ENCODE data around the gene SMS. TPM values are rescaled to one million over a fixed set of nuclear protein-coding genes. Genes with fewer than 3 reads are reported as not detected.

Gene SMS
- total RNA-seq, 1 experiment from 2014 or later: 173 TPM

- Mint-ChIP-seq H3K9me3 (peaks cover 5% of the 10 kb centered on the region; the same call in 1 of the 2 replicates), H3K4me3 (no peak overlapping the region), H3K27ac (no peak overlapping the region), H3K27me3 (ENCODE audit: low read depth) (no peaks in the 10 kb centered on the region), H3K4me1 (peaks cover 29% of the 10 kb centered on the region), H3K36me3 (no peaks in the 10 kb centered on the region)
- no peak for DNase-seq (ENCODE audit: low spot score)
- TF ChIP-seq ZNF532 (CRISPR knock-in tag; IDR thresholded peaks at IDR 0.05; ENCODE audit: borderline replicate concordance) (no peak), ETV6 (CRISPR knock-in tag; IDR thresholded peaks at IDR 0.05) (no peak), GABPB1 (CRISPR knock-in tag; IDR thresholded peaks at IDR 0.05) (no peak), SMAD3 (CRISPR knock-in tag; IDR thresholded peaks at IDR 0.05; ENCODE audit: borderline replicate concordance) (no peak), FOXK1 (CRISPR knock-in tag; IDR thresholded peaks at IDR 0.05) (no peak), NFYB (CRISPR knock-in tag; conservative IDR thresholded peaks at IDR 0.05; ENCODE audit: low read depth) (no peak), HMGA2 (CRISPR knock-in tag; IDR thresholded peaks at IDR 0.05) (no peak), NFATC4 (CRISPR knock-in tag; IDR thresholded peaks at IDR 0.05) (no peak), ZNF121 (CRISPR knock-in tag; IDR thresholded peaks at IDR 0.05) (no peak), ZNF671 (CRISPR knock-in tag; IDR thresholded peaks at IDR 0.05) (no peak), SOX15 (CRISPR knock-in tag; IDR thresholded peaks at IDR 0.05) (no peak), PRRX2 (CRISPR knock-in tag; IDR thresholded peaks at IDR 0.05) (no peak)
- TF ChIP-seq, protein P1, sequence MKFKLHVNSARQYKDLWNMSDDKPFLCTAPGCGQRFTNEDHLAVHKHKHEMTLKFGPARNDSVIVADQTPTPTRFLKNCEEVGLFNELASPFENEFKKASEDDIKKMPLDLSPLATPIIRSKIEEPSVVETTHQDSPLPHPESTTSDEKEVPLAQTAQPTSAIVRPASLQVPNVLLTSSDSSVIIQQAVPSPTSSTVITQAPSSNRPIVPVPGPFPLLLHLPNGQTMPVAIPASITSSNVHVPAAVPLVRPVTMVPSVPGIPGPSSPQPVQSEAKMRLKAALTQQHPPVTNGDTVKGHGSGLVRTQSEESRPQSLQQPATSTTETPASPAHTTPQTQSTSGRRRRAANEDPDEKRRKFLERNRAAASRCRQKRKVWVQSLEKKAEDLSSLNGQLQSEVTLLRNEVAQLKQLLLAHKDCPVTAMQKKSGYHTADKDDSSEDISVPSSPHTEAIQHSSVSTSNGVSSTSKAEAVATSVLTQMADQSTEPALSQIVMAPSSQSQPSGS (CRISPR knock-in tag; IDR thresholded peaks at IDR 0.05; ENCODE audit: borderline replicate concordance, low read depth): no peak
- TF ChIP-seq, protein P2, sequence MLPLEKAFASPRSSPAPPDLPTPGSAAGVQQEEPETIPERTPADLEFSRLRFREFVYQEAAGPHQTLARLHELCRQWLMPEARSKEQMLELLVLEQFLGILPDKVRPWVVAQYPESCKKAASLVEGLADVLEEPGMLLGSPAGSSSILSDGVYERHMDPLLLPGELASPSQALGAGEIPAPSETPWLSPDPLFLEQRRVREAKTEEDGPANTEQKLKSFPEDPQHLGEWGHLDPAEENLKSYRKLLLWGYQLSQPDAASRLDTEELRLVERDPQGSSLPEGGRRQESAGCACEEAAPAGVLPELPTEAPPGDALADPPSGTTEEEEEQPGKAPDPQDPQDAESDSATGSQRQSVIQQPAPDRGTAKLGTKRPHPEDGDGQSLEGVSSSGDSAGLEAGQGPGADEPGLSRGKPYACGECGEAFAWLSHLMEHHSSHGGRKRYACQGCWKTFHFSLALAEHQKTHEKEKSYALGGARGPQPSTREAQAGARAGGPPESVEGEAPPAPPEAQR (CRISPR knock-in tag; IDR thresholded peaks at IDR 0.05): no peak
- TF ChIP-seq, protein P3, sequence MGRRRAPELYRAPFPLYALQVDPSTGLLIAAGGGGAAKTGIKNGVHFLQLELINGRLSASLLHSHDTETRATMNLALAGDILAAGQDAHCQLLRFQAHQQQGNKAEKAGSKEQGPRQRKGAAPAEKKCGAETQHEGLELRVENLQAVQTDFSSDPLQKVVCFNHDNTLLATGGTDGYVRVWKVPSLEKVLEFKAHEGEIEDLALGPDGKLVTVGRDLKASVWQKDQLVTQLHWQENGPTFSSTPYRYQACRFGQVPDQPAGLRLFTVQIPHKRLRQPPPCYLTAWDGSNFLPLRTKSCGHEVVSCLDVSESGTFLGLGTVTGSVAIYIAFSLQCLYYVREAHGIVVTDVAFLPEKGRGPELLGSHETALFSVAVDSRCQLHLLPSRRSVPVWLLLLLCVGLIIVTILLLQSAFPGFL (CRISPR knock-in tag; IDR thresholded peaks at IDR 0.05; ENCODE audit: borderline replicate concordance): no peak
- TF ChIP-seq, protein P4, sequence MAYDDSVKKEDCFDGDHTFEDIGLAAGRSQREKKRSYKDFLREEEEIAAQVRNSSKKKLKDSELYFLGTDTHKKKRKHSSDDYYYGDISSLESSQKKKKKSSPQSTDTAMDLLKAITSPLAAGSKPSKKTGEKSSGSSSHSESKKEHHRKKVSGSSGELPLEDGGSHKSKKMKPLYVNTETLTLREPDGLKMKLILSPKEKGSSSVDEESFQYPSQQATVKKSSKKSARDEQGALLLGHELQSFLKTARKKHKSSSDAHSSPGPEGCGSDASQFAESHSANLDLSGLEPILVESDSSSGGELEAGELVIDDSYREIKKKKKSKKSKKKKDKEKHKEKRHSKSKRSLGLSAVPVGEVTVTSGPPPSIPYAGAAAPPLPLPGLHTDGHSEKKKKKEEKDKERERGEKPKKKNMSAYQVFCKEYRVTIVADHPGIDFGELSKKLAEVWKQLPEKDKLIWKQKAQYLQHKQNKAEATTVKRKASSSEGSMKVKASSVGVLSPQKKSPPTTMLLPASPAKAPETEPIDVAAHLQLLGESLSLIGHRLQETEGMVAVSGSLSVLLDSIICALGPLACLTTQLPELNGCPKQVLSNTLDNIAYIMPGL (CRISPR knock-in tag; IDR thresholded peaks at IDR 0.05): no peak
- TF ChIP-seq, protein P5, sequence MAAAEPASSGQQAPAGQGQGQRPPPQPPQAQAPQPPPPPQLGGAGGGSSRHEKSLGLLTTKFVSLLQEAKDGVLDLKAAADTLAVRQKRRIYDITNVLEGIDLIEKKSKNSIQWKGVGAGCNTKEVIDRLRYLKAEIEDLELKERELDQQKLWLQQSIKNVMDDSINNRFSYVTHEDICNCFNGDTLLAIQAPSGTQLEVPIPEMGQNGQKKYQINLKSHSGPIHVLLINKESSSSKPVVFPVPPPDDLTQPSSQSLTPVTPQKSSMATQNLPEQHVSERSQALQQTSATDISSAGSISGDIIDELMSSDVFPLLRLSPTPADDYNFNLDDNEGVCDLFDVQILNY (CRISPR knock-in tag; IDR thresholded peaks at IDR 0.05): no peak
- ChIA-PET POLR2A (interaction anchor here (0.6 kb wide), 1 partner anchor 1633 kb away, joined by 5 read pairs; no protein-coding TSS in a partner anchor), CTCF (no interaction called here)
- ATAC-seq: no peak
Observed at GRCh38 chrX:22032506-22032905, 92.0 kb downstream of the SMS start.

All from WTC11 (cell line).